Measurements from ENCODE around the gene DTX2.
A peak's percentile ranks its signal among the peaks of the same experiment; 100 is the strongest.
"Not testable (repeated sequence)": the region's sequence is repeated elsewhere in the genome, so short reads cannot be mapped to it uniquely, and the experiment has no call there.

The DTX2 gene

GRCh38 chr7:76461464-76462101 is at the start of gene DTX2:
Gene DTX2, plus strand, starts transcription at chr7:76461709. Its CDS starts 18,801 bp downstream, at chr7:76480510.
- not testable (repeated sequence) for H3K9me3 ChIP-seq (ENCODE audit: control insufficient read depth, low read depth, low read length); H3K36me3 ChIP-seq (ENCODE audit: control insufficient read depth, low read depth, low read length); H3K9ac ChIP-seq (ENCODE audit: low read length); H3K4me1 ChIP-seq (ENCODE audit: control insufficient read depth, low read depth, low read length); H3K27me3 ChIP-seq (ENCODE audit: control insufficient read depth, insufficient read depth, low read length); H3K27ac ChIP-seq (ENCODE audit: low read length)
- H3K4me3 ChIP-seq (ENCODE audit: low read length) = peak within 1 kb of the TSS; percentile 33

GRCh38 chr7:76412249-76412648 is 49.3 kb upstream of the DTX2 start:
- H3K9me3 ChIP-seq (ENCODE audit: control insufficient read depth, low read depth, low read length) = no peaks in the 10 kb centered on the region
- no peaks in the 10 kb centered on the region for H3K27me3 ChIP-seq (ENCODE audit: control insufficient read depth, insufficient read depth, low read length)
- H3K27ac ChIP-seq (ENCODE audit: low read length) = no peak overlapping the region
- no peaks in the 10 kb centered on the region for H3K36me3 ChIP-seq (ENCODE audit: control insufficient read depth, low read depth, low read length)
- H3K4me3 ChIP-seq (ENCODE audit: low read length) = no peak overlapping the region
- H3K4me1 ChIP-seq (ENCODE audit: control insufficient read depth, low read depth, low read length) = no peaks in the 10 kb centered on the region
- no peak overlapping the region for H3K9ac ChIP-seq (ENCODE audit: low read length)

GRCh38 chr7:76417654-76418310 is 43.7 kb upstream of the DTX2 start:
- not testable (repeated sequence) for H3K36me3 ChIP-seq (ENCODE audit: control insufficient read depth, low read depth, low read length); H3K9me3 ChIP-seq (ENCODE audit: control insufficient read depth, low read depth, low read length); H3K4me1 ChIP-seq (ENCODE audit: control insufficient read depth, low read depth, low read length); H3K9ac ChIP-seq (ENCODE audit: low read length); H3K27me3 ChIP-seq (ENCODE audit: control insufficient read depth, insufficient read depth, low read length); H3K27ac ChIP-seq (ENCODE audit: low read length); H3K4me3 ChIP-seq (ENCODE audit: low read length)

- not testable (repeated sequence) for H3K9ac ChIP-seq (ENCODE audit: low read length); H3K27ac ChIP-seq (ENCODE audit: low read length); H3K27me3 ChIP-seq (ENCODE audit: control insufficient read depth, insufficient read depth, low read length); H3K9me3 ChIP-seq (ENCODE audit: control insufficient read depth, low read depth, low read length); H3K36me3 ChIP-seq (ENCODE audit: control insufficient read depth, low read depth, low read length); H3K4me3 ChIP-seq (ENCODE audit: low read length)
- H3K4me1 ChIP-seq (ENCODE audit: control insufficient read depth, low read depth, low read length) = peaks cover 11% of the 10 kb centered on the region
These were observed 40.4 kb upstream of the DTX2 start for GRCh38 chr7:76421097-76421496.

- no peaks in the 10 kb centered on the region for H3K27me3 ChIP-seq (ENCODE audit: control insufficient read depth, insufficient read depth, low read length)
- no peak overlapping the region for H3K4me3 ChIP-seq (ENCODE audit: low read length)
- no peaks in the 10 kb centered on the region for H3K36me3 ChIP-seq (ENCODE audit: control insufficient read depth, low read depth, low read length)
- no peak overlapping the region for H3K27ac ChIP-seq (ENCODE audit: low read length)
- H3K9me3 ChIP-seq (ENCODE audit: control insufficient read depth, low read depth, low read length) = no peaks in the 10 kb centered on the region
- H3K9ac ChIP-seq (ENCODE audit: low read length) = no peak overlapping the region
- peaks cover 11% of the 10 kb centered on the region for H3K4me1 ChIP-seq (ENCODE audit: control insufficient read depth, low read depth, low read length)
These were observed 37.7 kb upstream of the DTX2 start for GRCh38 chr7:76423666-76424412.

GRCh38 chr7:76424413-76425111 is 36.9 kb upstream of the DTX2 start, which contains the start of gene ZP3:
Gene ZP3, plus strand, starts transcription at chr7:76424950. Its CDS starts 15 bp downstream, at chr7:76424965.
- no peak within 1 kb of the TSS for H3K9ac ChIP-seq (ENCODE audit: low read length)
- H3K4me3 ChIP-seq (ENCODE audit: low read length) = no peak within 1 kb of the TSS
- H3K36me3 ChIP-seq (ENCODE audit: control insufficient read depth, low read depth, low read length) = no peaks in the 10 kb centered on the region
- H3K27me3 ChIP-seq (ENCODE audit: control insufficient read depth, insufficient read depth, low read length) = no peaks in the 10 kb centered on the region
- peaks cover 11% of the 10 kb centered on the region for H3K4me1 ChIP-seq (ENCODE audit: control insufficient read depth, low read depth, low read length)
- no peaks in the 10 kb centered on the region for H3K9me3 ChIP-seq (ENCODE audit: control insufficient read depth, low read depth, low read length)
- no peak within 1 kb of the TSS for H3K27ac ChIP-seq (ENCODE audit: low read length)

GRCh38 chr7:76425156-76425555 is 36.4 kb upstream of the DTX2 start:
- H3K4me3 ChIP-seq (ENCODE audit: low read length) = no peak overlapping the region
- H3K9me3 ChIP-seq (ENCODE audit: control insufficient read depth, low read depth, low read length) = no peaks in the 10 kb centered on the region
- no peak overlapping the region for H3K9ac ChIP-seq (ENCODE audit: low read length)
- H3K36me3 ChIP-seq (ENCODE audit: control insufficient read depth, low read depth, low read length) = no peaks in the 10 kb centered on the region
- H3K27ac ChIP-seq (ENCODE audit: low read length) = no peak overlapping the region
- H3K27me3 ChIP-seq (ENCODE audit: control insufficient read depth, insufficient read depth, low read length) = no peaks in the 10 kb centered on the region
- peaks cover 11% of the 10 kb centered on the region for H3K4me1 ChIP-seq (ENCODE audit: control insufficient read depth, low read depth, low read length)

GRCh38 chr7:76425558-76425957 is 36.0 kb upstream of the DTX2 start:
- H3K9me3 ChIP-seq (ENCODE audit: control insufficient read depth, low read depth, low read length); H3K27ac ChIP-seq (ENCODE audit: low read length); H3K36me3 ChIP-seq (ENCODE audit: control insufficient read depth, low read depth, low read length); H3K9ac ChIP-seq (ENCODE audit: low read length); H3K27me3 ChIP-seq (ENCODE audit: control insufficient read depth, insufficient read depth, low read length); H3K4me3 ChIP-seq (ENCODE audit: low read length): not testable (repeated sequence)
- peaks cover 11% of the 10 kb centered on the region for H3K4me1 ChIP-seq (ENCODE audit: control insufficient read depth, low read depth, low read length)

GRCh38 chr7:76426246-76426645 is 35.3 kb upstream of the DTX2 start:
- Histone ChIP-seq H3K27ac (ENCODE audit: low read length) (no peak overlapping the region), H3K4me1 (ENCODE audit: control insufficient read depth, low read depth, low read length) (peaks cover 11% of the 10 kb centered on the region)

GRCh38 chr7:76427635-76428034 is 33.9 kb upstream of the DTX2 start:
- no peaks in the 10 kb centered on the region for H3K27me3 ChIP-seq (ENCODE audit: control insufficient read depth, insufficient read depth, low read length)
- H3K27ac ChIP-seq (ENCODE audit: low read length) = no peak overlapping the region
- no peak overlapping the region for H3K9ac ChIP-seq (ENCODE audit: low read length)
- H3K4me1 ChIP-seq (ENCODE audit: control insufficient read depth, low read depth, low read length) = peaks cover 11% of the 10 kb centered on the region
- H3K4me3 ChIP-seq (ENCODE audit: low read length) = no peak overlapping the region
- no peaks in the 10 kb centered on the region for H3K9me3 ChIP-seq (ENCODE audit: control insufficient read depth, low read depth, low read length)
- no peaks in the 10 kb centered on the region for H3K36me3 ChIP-seq (ENCODE audit: control insufficient read depth, low read depth, low read length)

More at GRCh38 chr7:76426246-76426645, 35.3 kb upstream of the DTX2 start:
- H3K36me3 ChIP-seq (ENCODE audit: control insufficient read depth, low read depth, low read length) = no peaks in the 10 kb centered on the region
- no peaks in the 10 kb centered on the region for H3K9me3 ChIP-seq (ENCODE audit: control insufficient read depth, low read depth, low read length)
- no peak overlapping the region for H3K4me3 ChIP-seq (ENCODE audit: low read length)
- no peaks in the 10 kb centered on the region for H3K27me3 ChIP-seq (ENCODE audit: control insufficient read depth, insufficient read depth, low read length)
- no peak overlapping the region for H3K9ac ChIP-seq (ENCODE audit: low read length)

GRCh38 chr7:76428149-76428823 is 33.2 kb upstream of the DTX2 start:
- H3K27ac ChIP-seq (ENCODE audit: low read length) = no peak overlapping the region
- H3K9ac ChIP-seq (ENCODE audit: low read length) = no peak overlapping the region
- H3K27me3 ChIP-seq (ENCODE audit: control insufficient read depth, insufficient read depth, low read length) = no peaks in the 10 kb centered on the region
- H3K36me3 ChIP-seq (ENCODE audit: control insufficient read depth, low read depth, low read length) = no peaks in the 10 kb centered on the region
- H3K4me1 ChIP-seq (ENCODE audit: control insufficient read depth, low read depth, low read length) = peaks cover 8% of the 10 kb centered on the region
- no peaks in the 10 kb centered on the region for H3K9me3 ChIP-seq (ENCODE audit: control insufficient read depth, low read depth, low read length)
- no peak overlapping the region for H3K4me3 ChIP-seq (ENCODE audit: low read length)

All from iPS-18a (cell line).